Measurements from ENCODE around the gene TMEM151A.
"Not testable (repeated sequence)": the region's sequence is repeated elsewhere in the genome, so short reads cannot be mapped to it uniquely, and the experiment has no call there.

The TMEM151A gene

GRCh38 chr11:66267379-66268243 lies 24.1 kb upstream of the TMEM151A start:
- peak; percentile 54 for DNase-seq

DNA sequence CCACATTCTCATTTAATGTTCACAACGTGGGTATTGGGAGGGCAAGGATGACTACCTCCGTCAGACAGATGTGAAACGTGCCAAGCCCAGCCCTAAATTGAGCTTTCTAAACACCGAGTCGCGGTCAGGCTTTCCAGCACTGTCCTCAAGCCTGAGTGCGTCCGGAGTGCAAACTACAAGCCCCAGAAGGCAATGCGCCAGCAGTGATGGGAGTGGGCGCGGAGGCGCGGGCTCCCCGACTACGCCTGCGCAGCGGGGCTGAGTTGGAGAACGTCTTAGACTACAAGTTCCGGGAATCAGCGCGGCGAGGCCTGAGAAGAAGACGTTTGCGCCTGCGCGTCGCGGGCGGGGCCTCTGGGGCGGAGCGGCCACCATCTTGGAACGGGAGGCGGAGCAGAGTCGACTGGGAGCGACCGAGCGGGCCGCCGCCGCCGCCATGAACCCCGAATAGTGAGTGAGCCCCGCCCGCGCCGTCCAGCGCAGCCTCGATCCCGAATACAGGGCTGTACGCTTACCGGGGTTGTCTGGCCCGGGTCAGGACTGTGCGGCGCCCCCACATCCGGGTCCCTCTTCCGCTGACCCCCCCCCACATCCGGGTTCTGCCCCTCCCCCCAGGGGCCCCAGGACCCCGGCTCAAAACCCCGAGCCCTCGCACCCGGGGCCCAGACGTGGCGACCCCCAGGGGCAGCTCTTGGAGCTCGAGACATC lies 23.3 kb upstream of the TMEM151A start, which contains the start of gene RAB1B:
Gene RAB1B (plus strand): TSS at position 396 of the 708 bp plus-strand sequence. CDS start 41 bp downstream, at position 437.
- peak; percentile 99 for DNase-seq

DNA sequence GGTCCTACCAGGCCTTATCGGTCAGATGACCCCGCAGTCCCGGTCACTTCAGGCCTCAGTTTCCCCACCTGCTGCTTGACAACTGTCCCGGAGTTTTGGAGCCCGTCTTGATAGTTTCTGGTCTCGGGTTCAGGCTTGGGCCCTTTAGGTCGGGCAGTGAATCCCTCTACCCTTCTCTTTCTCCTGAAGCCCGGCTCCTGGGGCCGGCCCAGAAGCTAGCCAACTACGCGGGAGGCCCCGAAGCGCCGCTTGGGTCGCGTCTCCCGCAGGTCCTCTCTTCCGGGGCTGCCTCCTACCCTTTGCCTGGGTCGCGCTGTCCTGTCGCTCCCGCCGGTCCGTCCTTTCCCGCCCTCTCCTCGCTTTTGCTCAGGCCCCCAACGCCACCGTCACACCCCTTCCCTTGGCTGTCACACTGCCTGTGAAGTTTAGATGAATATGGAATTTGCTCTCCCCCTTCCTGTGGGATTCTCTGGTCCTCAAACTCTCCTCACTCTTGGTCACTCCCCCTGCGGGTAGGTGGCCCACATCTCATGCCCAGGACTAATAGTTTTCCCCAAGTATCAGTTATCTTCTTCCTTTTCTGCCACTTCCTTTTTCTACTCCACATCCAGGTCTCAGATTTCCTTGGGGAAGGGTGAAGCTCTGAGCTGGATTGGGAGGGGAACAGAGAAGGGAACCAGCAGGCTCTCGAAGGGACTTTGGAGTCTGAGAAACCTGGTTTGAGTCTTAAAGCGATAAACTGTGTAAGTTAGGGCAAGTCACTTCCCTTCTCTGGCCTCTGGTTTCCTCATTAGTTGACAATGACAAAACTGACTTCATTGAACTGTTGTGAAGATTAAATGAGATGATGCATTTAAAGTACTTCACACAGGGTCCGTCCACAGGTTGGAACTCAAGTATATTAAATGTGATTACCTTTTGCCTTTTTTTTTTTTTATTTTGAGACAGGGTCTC lies 22.5 kb upstream of the TMEM151A start:
- DNase-seq: peak; percentile 8

DNA sequence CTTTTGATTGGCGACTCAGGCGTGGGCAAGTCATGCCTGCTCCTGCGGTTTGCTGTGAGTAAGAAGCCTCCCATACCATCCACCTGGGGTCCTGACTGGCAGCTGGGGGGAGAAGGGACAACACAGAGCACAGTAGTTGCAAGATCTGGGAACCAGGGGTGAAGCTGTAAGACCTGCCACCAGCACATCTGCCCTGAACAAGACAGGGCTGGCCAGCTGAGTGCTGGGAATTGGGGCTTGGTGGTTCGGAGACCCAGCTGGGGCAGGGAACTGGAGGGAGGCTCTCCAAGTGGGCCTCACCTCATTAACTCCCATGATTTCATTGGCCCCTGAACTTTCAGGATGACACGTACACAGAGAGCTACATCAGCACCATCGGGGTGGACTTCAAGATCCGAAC lies 19.9 kb upstream of the TMEM151A start:
- DNase-seq: no peak

- no peak for DNase-seq
Measured at GRCh38 chr11:66272596-66272995, 19.1 kb upstream of the TMEM151A start.

- DNase-seq: no peak
Measured at GRCh38 chr11:66274219-66274618, 17.5 kb upstream of the TMEM151A start.

DNA sequence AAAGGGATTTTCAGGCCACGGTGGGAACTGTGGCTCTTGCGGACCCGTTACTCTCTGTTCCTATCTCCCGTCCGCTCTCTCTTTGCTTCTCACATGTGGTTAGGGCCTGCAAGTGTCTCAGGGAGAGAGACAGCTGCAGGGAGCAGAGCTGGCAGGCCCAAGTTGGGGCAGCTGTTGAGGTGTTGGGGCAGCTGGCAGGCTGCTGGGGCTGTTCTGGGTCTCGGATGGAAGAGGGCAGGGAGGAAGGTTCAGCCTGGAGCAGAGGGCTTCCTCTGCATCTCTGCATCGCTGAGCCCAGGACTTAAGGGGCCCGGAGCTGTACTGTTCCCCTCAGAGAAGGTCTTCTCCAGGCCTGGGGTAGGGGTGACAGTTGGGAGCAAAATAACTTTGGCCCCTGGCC lies 16.3 kb upstream of the TMEM151A start:
- no peak for DNase-seq

- no peak for DNase-seq
Measured at GRCh38 chr11:66275984-66276612, 15.6 kb upstream of the TMEM151A start.

DNA sequence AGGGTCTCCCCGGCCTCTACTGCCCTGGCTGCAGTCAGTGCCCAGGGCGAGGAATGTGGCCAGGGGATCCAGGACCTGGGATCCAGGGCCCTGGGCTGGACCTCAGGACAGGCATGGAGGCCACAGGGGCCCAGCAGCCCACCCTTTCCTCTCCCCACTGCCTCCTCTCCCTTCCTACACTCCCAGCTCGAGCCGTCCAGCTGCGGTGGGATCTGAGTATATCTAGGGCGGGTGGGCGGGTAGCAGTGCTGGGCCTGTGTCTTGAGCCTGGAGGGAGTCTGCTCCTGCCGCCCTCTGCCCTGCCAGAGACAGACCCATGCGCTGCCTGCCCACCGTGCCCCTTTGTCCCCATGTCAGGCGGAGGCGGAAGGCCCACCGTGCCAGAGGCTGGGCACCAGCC lies 15.1 kb upstream of the TMEM151A start:
- not testable (repeated sequence) for DNase-seq

GRCh38 chr11:66277064-66277463 lies 14.6 kb upstream of the TMEM151A start:
- DNase-seq: not testable (repeated sequence)

GRCh38 chr11:66277471-66278362 lies 14.0 kb upstream of the TMEM151A start, which contains the start of gene CNIH2:
CNIH2 (plus strand) TSS chr11:66278175; CDS start chr11:66278457, 282 bp downstream.
- DNase-seq: no peak

GRCh38 chr11:66278363-66279091 lies 13.2 kb upstream of the TMEM151A start:
- no peak for DNase-seq

DNA sequence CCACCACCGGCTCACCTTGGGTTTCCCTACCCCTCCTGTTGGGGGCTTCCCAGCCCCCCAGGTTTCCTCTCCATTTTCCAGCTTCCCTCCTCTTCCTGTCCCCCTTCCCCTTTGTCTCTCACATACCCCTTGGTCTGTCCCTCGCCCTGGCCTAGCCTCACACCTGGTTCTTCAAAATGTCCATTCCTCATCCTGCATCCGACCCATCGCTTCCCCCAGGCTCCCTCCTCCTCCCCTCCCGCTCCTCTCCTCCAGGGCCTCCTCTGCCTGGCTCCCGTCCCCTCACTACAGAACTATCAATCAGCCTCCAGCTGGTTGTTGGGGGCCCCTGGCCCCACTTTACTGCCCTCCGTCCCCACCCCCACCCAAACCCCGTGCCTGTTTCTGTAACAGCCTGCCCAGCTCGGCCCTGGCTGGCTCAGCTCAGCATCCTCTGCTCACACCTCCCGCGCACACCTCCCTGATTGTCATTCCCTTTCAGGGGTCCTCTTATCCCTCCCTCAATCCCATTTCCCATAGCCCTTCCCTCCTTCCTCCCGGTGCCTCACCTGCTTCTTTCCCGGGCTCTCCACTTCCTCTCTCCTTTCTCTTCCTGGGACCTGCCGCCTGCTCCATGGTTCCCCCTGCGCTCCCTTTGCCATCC lies 12.5 kb upstream of the TMEM151A start:
- no peak for DNase-seq

- DNase-seq: no peak
Measured at GRCh38 chr11:66280428-66280827, 11.3 kb upstream of the TMEM151A start.

- DNase-seq: no peak
Measured at GRCh38 chr11:66281001-66281400, 10.7 kb upstream of the TMEM151A start.

DNA sequence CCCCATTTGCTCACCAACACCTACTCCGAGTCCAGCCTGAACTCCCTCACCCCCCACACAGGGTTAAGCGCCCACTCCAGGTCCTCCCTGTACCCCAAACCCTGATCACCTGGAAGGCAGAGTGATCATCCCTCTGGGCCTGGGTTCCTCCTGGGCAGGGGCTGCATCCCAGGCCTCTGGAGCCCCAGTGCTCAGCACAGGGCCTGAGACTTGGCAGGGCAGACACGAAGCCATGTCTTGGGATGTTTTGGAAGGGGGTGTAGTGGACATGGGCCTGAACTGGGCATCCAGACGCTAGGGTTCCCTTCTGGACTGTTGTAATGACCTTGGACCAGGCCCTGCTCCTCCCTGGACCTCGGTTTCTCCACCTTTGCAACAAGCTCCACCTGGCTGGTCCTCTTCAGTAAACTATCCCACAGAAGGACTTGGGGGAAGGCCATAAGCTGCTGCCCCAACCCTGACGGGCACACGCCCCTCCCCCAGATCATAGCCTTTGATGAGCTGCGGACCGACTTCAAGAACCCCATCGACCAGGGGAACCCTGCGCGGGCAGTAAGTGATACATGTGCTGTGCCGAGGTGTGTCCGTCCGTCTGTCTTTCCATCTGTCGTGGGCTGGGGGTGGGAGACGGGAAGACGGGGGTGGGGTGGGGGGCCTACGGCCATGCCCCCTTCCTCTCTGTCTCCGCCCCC lies 9.8 kb upstream of the TMEM151A start:
- DNase-seq: no peak

- DNase-seq: peak; percentile 93
Measured at GRCh38 chr11:66282468-66283455, 8.9 kb upstream of the TMEM151A start.

All from kidney glomerular epithelial cell (primary cell).